H9 (cell line): ENCODE measurements around the gene TMEM79. TPM values are rescaled to one million over a fixed set of nuclear protein-coding genes. Genes with fewer than 3 reads are reported as not detected.

Source experiments
- DNase-seq: peaks from one replicate; pipeline ENCODE4 v3.0.0-alpha.2; 2017
- H2AFZ ChIP-seq: one replicate; pipeline ENCODE4 v1.6.1; 2013; ENCODE audit warnings: mild to moderate bottlenecking, low read length, control low read depth, moderate library complexity
- H2AK5ac ChIP-seq: 2 replicates; pipeline ENCODE4 v1.6.1; 2013; ENCODE audit warnings: low read length, control low read depth, mixed read lengths; ENCODE audit not compliant: insufficient read length
- H2BK120ac ChIP-seq: one replicate; pipeline ENCODE4 v1.6.1; 2013; ENCODE audit warnings: low read depth, mild to moderate bottlenecking, low read length, control low read depth, inconsistent platforms; ENCODE audit not compliant: poor library complexity, severe bottlenecking
- H2BK12ac ChIP-seq: 2 replicates; pipeline ENCODE4 v1.6.1; 2013; ENCODE audit warnings: low read length, control low read depth, mixed read lengths, low read depth; ENCODE audit not compliant: insufficient read length
- H2BK15ac ChIP-seq: 2 replicates; pipeline ENCODE4 v1.6.1; 2013; ENCODE audit warnings: low read depth, low read length, control low read depth
- H2BK20ac ChIP-seq: one replicate; pipeline ENCODE4 v1.6.1; 2013; ENCODE audit warnings: low read depth, mild to moderate bottlenecking, low read length, control low read depth, inconsistent platforms; ENCODE audit not compliant: poor library complexity, severe bottlenecking
- H2BK5ac ChIP-seq: 2 replicates; pipeline ENCODE4 v1.6.1; 2013; ENCODE audit warnings: low read length, control low read depth, mixed read lengths; ENCODE audit not compliant: insufficient read length
- H3K14ac ChIP-seq: 2 replicates; pipeline ENCODE4 v1.6.1; 2013; ENCODE audit warnings: low read length, control low read depth; ENCODE audit not compliant: insufficient read depth
- H3K18ac ChIP-seq: 2 replicates; pipeline ENCODE4 v1.6.1; 2013; ENCODE audit warnings: low read depth, mild to moderate bottlenecking, mixed read lengths, low read length, control low read depth; ENCODE audit not compliant: insufficient read length
- H3K23ac ChIP-seq: 2 replicates; pipeline ENCODE4 v1.6.1; 2013; ENCODE audit warnings: low read length, control low read depth, mixed read lengths, low read depth; ENCODE audit not compliant: insufficient read length
- H3K23me2 ChIP-seq: 2 replicates; pipeline ENCODE4 v1.6.1; 2013; ENCODE audit warnings: low read depth, mild to moderate bottlenecking, mixed read lengths, low read length, control low read depth; ENCODE audit not compliant: insufficient read length, poor library complexity, severe bottlenecking
- H3K27ac ChIP-seq: 2 replicates; pipeline ENCODE4 v1.5.1; 2013; ENCODE audit warnings: low read length, control low read depth, mixed read lengths, low read depth; ENCODE audit not compliant: insufficient read length
- H3K27me3 ChIP-seq: 2 replicates; pipeline ENCODE4 v1.6.1; 2013; ENCODE audit warnings: low read length, control low read depth, inconsistent platforms; ENCODE audit not compliant: insufficient read depth
- H3K4ac ChIP-seq: 2 replicates; pipeline ENCODE4 v1.6.1; 2013; ENCODE audit warnings: low read depth, mild to moderate bottlenecking, control low read depth, inconsistent platforms, low read length, moderate library complexity
- H3K4me1 ChIP-seq: 2 replicates; pipeline ENCODE4 v1.6.1; 2013; ENCODE audit warnings: low read length, control low read depth, inconsistent platforms; ENCODE audit not compliant: insufficient read depth
- H3K4me2 ChIP-seq: 2 replicates; pipeline ENCODE4 v1.6.1; 2013; ENCODE audit warnings: low read length, control low read depth, mixed read lengths; ENCODE audit not compliant: insufficient read length, insufficient read depth
- H3K56ac ChIP-seq: 2 replicates; pipeline ENCODE4 v1.6.1; 2013; ENCODE audit warnings: low read depth, mild to moderate bottlenecking, mixed read lengths, low read length, control low read depth; ENCODE audit not compliant: insufficient read length
- H3K79me1 ChIP-seq: 2 replicates; pipeline ENCODE4 v1.6.1; 2013; ENCODE audit warnings: low read depth, mild to moderate bottlenecking, moderate library complexity, low read length, control low read depth, inconsistent platforms; ENCODE audit not compliant: insufficient read depth, poor library complexity, severe bottlenecking
- H3K79me2 ChIP-seq: 2 replicates; pipeline ENCODE4 v1.6.1; 2013; ENCODE audit warnings: low read length, control low read depth, inconsistent platforms; ENCODE audit not compliant: insufficient read depth
- H3K9ac ChIP-seq: 2 replicates; pipeline ENCODE4 v1.6.1; 2013; ENCODE audit warnings: low read length, control low read depth, mixed read lengths; ENCODE audit not compliant: insufficient read length; ENCODE audit errors: extremely low read depth
- H3K9me3 ChIP-seq: one replicate; pipeline ENCODE4 v1.6.1; 2013; ENCODE audit warnings: low read depth, low read length, inconsistent platforms; ENCODE audit not compliant: control insufficient read depth
- H3T11ph ChIP-seq: one replicate; pipeline ENCODE4 v1.6.1; 2013; ENCODE audit warnings: mild to moderate bottlenecking, low read length, control low read depth, inconsistent platforms
- H4K20me1 ChIP-seq: one replicate; pipeline ENCODE4 v1.6.1; 2013; ENCODE audit not compliant: control insufficient read depth, insufficient read length, insufficient read depth
- H4K5ac ChIP-seq: 2 replicates; pipeline ENCODE4 v1.6.1; 2013; ENCODE audit warnings: low read depth, mild to moderate bottlenecking, mixed read lengths, low read length, control low read depth; ENCODE audit not compliant: insufficient read length
- H4K8ac ChIP-seq: replicated peaks from 2 replicates; pipeline ENCODE4 v1.6.1; 2013; ENCODE audit warnings: low read length, control low read depth, mixed read lengths, low read depth; ENCODE audit not compliant: insufficient read length
- H4K91ac ChIP-seq: 2 replicates; pipeline ENCODE4 v1.6.1; 2013; ENCODE audit warnings: low read depth, mild to moderate bottlenecking, moderate library complexity, mixed read lengths, low read length, control low read depth; ENCODE audit not compliant: insufficient read length
- H3K27ac Mint-ChIP-seq, 3 experiments: 2 replicates in 2 of 3; 3 replicates in 1 of 3; pipeline ENCODE4 v1.8.0; 2020 to 2021; ENCODE audit warnings: mixed read lengths in 3 of 3, mild to moderate bottlenecking in 1 of 3, moderate library complexity in 1 of 3
- H3K27me3 Mint-ChIP-seq: 2 replicates; pipeline ENCODE4 v1.8.0; 2021; ENCODE audit warnings: low read depth, mild to moderate bottlenecking, moderate library complexity, mixed read lengths
- H3K36me3 Mint-ChIP-seq, 3 experiments: 2 replicates in 2 of 3; 3 replicates in 1 of 3; pipeline ENCODE4 v1.8.0; 2020 to 2021; ENCODE audit warnings: low read depth in 3 of 3, mixed read lengths in 3 of 3; ENCODE audit not compliant: insufficient read depth in 1 of 3
- H3K4me1 Mint-ChIP-seq, 2 experiments: 2 replicates each; pipeline ENCODE4 v1.8.0; 2020; ENCODE audit warnings: mixed read lengths in 2 of 2
- H3K4me3 Mint-ChIP-seq, 2 experiments: 2 replicates in 1 of 2; 3 replicates in 1 of 2; pipeline ENCODE4 v1.8.0; 2020 to 2021; ENCODE audit warnings: mild to moderate bottlenecking in 2 of 2, mixed read lengths in 2 of 2, moderate library complexity in 1 of 2
- H3K9me3 Mint-ChIP-seq, 2 experiments: 2 replicates in 1 of 2; 3 replicates in 1 of 2; pipeline ENCODE4 v1.8.0; 2020; ENCODE audit warnings: mild to moderate bottlenecking in 2 of 2, mixed read lengths in 2 of 2, moderate library complexity in 1 of 2
- CTCF ChIP-seq: fragments of 200-600 bp; sonication (generic); conservative IDR thresholded peaks from 3 replicates; pipeline ENCODE4 v1.8.0; 2021; ENCODE audit warnings: antibody characterized with exemption, mild to moderate bottlenecking
- total RNA-seq: library from RNA; stranded (reverse); gene quantifications from 2 replicates; pipeline ENCODE4 v1.2.1, GENCODE V29; 2021

The TMEM79 gene
- total RNA-seq, 1 experiment from 2014 or later = 2.6 TPM

- H4K20me1 ChIP-seq = no peaks in the 10 kb centered on the region
These were observed 7.6 kb upstream of the TMEM79 start for GRCh38 chr1:156276532-156276931.

More at GRCh38 chr1:156276532-156276931, 7.6 kb upstream of the TMEM79 start:
- Histone ChIP-seq H2AK5ac (no peak overlapping the region), H2BK5ac (no peak overlapping the region), H4K5ac (no peak overlapping the region), H3K79me1 (peaks cover 5% of the 10 kb centered on the region), H3K9me3 (no peaks in the 10 kb centered on the region), H3K4ac (no peak overlapping the region), H3T11ph (no peak overlapping the region), H3K56ac (no peak overlapping the region), H3K27me3 (no peaks in the 10 kb centered on the region), H3K23ac (no peak overlapping the region), H4K91ac (no peak overlapping the region), H2BK12ac (no peak overlapping the region), H3K4me2 (no peak overlapping the region), H3K23me2 (peaks cover 1% of the 10 kb centered on the region), H2BK20ac (no peak overlapping the region), H3K9ac (no peak overlapping the region), H3K14ac (no peak overlapping the region), H2BK120ac (no peak overlapping the region), H4K8ac (no peak overlapping the region), H2AFZ (no peak overlapping the region), H3K18ac (no peak overlapping the region), H3K4me1 (no peaks in the 10 kb centered on the region), H3K27ac (no peak overlapping the region), H3K79me2 (peaks cover 16% of the 10 kb centered on the region), H2BK15ac (no peak overlapping the region)
- no peak overlapping the region for H3K4me3 Mint-ChIP-seq
- H3K36me3 Mint-ChIP-seq = peaks cover 60 to 80% (median 72%) of the 10 kb centered on the region in 3 experiments; a peak in 6 of 7 replicates
- no peak overlapping the region for H3K27ac Mint-ChIP-seq
- TF ChIP-seq CTCF = no peak
- DNase-seq = no peak
- no peaks in the 10 kb centered on the region for H3K27me3 Mint-ChIP-seq
- H3K9me3 Mint-ChIP-seq = no peaks in the 10 kb centered on the region
- peaks cover 7 to 8% of the 10 kb centered on the region in 2 experiments for H3K4me1 Mint-ChIP-seq
